ENCODE results near the gene EPB41L4B.

Gene EPB41L4B

DNA sequence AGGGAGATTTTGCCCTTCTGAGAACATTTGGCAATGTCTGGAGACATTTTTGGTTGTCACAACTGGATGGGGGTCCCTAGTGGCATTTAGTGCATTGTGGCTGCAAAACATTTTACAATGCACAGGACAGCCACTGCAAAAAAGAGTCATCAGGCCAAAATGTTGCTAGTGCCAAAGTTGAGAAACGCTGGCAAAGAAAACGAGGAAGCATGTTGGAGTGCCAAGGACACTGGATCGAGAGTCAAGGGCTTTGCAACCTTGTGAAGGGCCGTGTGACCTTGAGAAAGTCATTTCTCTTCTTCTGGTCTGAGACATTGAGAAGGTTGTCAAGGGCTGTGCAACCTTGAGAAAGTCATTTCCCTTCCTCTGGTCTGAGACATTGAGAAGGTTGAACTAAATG, 108.1 kb downstream of the EPB41L4B start:
- no peak for TF ChIP-seq SALL2 (tag by site-specific recombination; IDR thresholded peaks at IDR 0.05; ENCODE audit: borderline replicate concordance)
- TF ChIP-seq, protein P1, sequence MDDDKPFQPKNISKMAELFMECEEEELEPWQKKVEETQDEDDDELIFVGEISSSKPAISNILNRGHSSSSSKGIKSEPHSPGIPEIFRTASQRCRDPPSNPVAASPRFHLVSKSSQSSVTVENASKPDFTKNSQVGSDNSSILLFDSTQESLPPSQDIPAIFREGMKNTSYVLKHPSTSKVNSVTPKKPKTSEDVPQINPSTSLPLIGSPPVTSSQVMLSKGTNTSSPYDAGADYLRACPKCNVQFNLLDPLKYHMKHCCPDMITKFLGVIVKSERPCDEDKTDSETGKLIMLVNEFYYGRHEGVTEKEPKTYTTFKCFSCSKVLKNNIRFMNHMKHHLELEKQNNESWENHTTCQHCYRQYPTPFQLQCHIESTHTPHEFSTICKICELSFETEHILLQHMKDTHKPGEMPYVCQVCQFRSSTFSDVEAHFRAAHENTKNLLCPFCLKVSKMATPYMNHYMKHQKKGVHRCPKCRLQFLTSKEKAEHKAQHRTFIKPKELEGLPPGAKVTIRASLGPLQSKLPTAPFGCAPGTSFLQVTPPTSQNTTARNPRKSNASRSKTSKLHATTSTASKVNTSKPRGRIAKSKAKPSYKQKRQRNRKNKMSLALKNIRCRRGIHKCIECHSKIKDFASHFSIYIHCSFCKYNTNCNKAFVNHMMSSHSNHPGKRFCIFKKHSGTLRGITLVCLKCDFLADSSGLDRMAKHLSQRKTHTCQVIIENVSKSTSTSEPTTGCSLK (tag by site-specific recombination; IDR thresholded peaks at IDR 0.05): no peak
- TF ChIP-seq ZNF843 (tag by site-specific recombination; IDR thresholded peaks at IDR 0.05): no peak
- no peak for TF ChIP-seq PRDM1 (tag by site-specific recombination; IDR thresholded peaks at IDR 0.05)
- Histone ChIP-seq H3K9me3 (ENCODE audit: control insufficient read depth, insufficient read depth, low read depth, low read length) (no peaks in the 10 kb centered on the region), H3K27ac (ENCODE audit: extremely low read depth, low read depth, low read length) (no peak overlapping the region), H3K4me3 (ENCODE audit: low read depth, low read length) (no peak overlapping the region), H3K36me3 (ENCODE audit: control insufficient read depth in 2 of 2, insufficient read depth in 1 of 2, low read length in 2 of 2) (no peaks in the 10 kb centered on the region), H3K4me1 (ENCODE audit: control insufficient read depth, insufficient read depth, low read length) (no peaks in the 10 kb centered on the region)
- POLR2A ChIA-PET: no interaction called here
- CTCF ChIA-PET: interaction anchor here (0.7 to 1.6 kb wide), 2 partner anchors 29 to 50 kb away, joined by 3 to 5 read pairs; no protein-coding TSS in a partner anchor

DNA sequence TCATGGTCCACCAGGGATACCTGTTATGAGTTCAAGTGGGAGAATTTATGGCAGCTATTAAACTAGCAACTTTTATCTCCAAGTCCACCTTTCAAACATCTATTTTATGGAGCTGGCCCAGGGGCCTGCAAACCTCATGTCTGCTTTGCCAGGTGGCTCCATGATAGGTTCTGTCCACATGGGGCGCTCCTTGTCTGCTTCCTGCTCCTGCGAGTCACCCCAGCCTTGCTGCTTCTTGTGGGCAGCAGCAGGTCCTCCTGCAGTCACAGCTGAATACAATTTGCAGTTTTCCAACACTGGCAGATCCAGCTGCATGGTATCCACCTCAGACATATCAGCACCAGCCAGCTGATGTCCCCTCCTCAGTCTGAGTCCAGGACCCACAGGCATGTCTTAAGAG, 114.2 kb downstream of the EPB41L4B start:
- no peaks in the 10 kb centered on the region for H3K9me3 ChIP-seq (ENCODE audit: control insufficient read depth, insufficient read depth, low read depth, low read length)
- H3K4me1 ChIP-seq (ENCODE audit: control insufficient read depth, insufficient read depth, low read length): no peaks in the 10 kb centered on the region
- no peaks in the 10 kb centered on the region for H3K36me3 ChIP-seq (ENCODE audit: control insufficient read depth in 2 of 2, insufficient read depth in 1 of 2, low read length in 2 of 2)
- ChIA-PET POLR2A (no interaction called here), CTCF (no interaction called here)
- no peak for TF ChIP-seq ZXDB (tag by site-specific recombination; IDR thresholded peaks at IDR 0.05)
- no peak for TF ChIP-seq YY2 (tag by site-specific recombination; IDR thresholded peaks at IDR 0.05)
- no peak for TF ChIP-seq ZNF48 (tag by site-specific recombination; IDR thresholded peaks at IDR 0.05)
- TF ChIP-seq, protein P2, sequence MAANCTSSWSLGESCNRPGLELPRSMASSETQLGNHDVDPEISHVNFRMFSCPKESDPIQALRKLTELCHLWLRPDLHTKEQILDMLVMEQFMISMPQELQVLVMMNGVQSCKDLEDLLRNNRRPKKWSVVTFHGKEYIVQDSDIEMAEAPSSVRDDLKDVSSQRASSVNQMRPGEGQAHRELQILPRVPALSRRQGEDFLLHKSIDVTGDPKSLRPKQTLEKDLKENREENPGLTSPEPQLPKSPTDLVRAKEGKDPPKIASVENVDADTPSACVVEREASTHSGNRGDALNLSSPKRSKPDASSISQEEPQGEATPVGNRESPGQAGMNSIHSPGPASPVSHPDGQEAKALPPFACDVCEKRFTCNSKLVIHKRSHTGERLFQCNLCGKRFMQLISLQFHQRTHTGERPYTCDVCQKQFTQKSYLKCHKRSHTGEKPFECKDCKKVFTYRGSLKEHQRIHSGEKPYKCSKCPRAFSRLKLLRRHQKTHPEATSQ (tag by site-specific recombination; IDR thresholded peaks at IDR 0.05): no peak
- no peak for TF ChIP-seq ZNF112 (tag by site-specific recombination; IDR thresholded peaks at IDR 0.05)
- TF ChIP-seq, protein P3, sequence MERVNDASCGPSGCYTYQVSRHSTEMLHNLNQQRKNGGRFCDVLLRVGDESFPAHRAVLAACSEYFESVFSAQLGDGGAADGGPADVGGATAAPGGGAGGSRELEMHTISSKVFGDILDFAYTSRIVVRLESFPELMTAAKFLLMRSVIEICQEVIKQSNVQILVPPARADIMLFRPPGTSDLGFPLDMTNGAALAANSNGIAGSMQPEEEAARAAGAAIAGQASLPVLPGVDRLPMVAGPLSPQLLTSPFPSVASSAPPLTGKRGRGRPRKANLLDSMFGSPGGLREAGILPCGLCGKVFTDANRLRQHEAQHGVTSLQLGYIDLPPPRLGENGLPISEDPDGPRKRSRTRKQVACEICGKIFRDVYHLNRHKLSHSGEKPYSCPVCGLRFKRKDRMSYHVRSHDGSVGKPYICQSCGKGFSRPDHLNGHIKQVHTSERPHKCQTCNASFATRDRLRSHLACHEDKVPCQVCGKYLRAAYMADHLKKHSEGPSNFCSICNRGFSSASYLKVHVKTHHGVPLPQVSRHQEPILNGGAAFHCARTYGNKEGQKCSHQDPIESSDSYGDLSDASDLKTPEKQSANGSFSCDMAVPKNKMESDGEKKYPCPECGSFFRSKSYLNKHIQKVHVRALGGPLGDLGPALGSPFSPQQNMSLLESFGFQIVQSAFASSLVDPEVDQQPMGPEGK (tag by site-specific recombination; IDR thresholded peaks at IDR 0.05): no peak
- no peak for TF ChIP-seq ZNF624 (tag by site-specific recombination; IDR thresholded peaks at IDR 0.05)
- no peak for TF ChIP-seq ZFP3 (tag by site-specific recombination; IDR thresholded peaks at IDR 0.05; ENCODE audit: low read depth)
- TF ChIP-seq ZBTB49 (tag by site-specific recombination; IDR thresholded peaks at IDR 0.05; ENCODE audit: low read depth): no peak
- no peak for TF ChIP-seq ZNF747 (tag by site-specific recombination; IDR thresholded peaks at IDR 0.05)
- TF ChIP-seq ZNF175 (tag by site-specific recombination; IDR thresholded peaks at IDR 0.05): no peak
- TF ChIP-seq KLF16 (tag by site-specific recombination; IDR thresholded peaks at IDR 0.05): no peak
- TF ChIP-seq ZNF23 (tag by site-specific recombination; IDR thresholded peaks at IDR 0.05; ENCODE audit: borderline replicate concordance): no peak
- TF ChIP-seq, protein P4, sequence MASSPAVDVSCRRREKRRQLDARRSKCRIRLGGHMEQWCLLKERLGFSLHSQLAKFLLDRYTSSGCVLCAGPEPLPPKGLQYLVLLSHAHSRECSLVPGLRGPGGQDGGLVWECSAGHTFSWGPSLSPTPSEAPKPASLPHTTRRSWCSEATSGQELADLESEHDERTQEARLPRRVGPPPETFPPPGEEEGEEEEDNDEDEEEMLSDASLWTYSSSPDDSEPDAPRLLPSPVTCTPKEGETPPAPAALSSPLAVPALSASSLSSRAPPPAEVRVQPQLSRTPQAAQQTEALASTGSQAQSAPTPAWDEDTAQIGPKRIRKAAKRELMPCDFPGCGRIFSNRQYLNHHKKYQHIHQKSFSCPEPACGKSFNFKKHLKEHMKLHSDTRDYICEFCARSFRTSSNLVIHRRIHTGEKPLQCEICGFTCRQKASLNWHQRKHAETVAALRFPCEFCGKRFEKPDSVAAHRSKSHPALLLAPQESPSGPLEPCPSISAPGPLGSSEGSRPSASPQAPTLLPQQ (tag by site-specific recombination; IDR thresholded peaks at IDR 0.05): no peak
- no peak overlapping the region for H3K27ac ChIP-seq (ENCODE audit: extremely low read depth, low read depth, low read length)
- H3K4me3 ChIP-seq (ENCODE audit: low read depth, low read length): no peak overlapping the region

All from HEK293 (cell line).